ENCODE measurements around the gene TRAF3IP1. TPM values are rescaled to one million over a fixed set of nuclear protein-coding genes. Genes with fewer than 3 reads are reported as not detected.

The TRAF3IP1 gene
- total and polyA plus RNA-seq, 8 donors: 4.7 to 10.3 (median 6.9) TPM

GRCh38 chr2:238426568-238427434 is 106.5 kb downstream of the TRAF3IP1 start, which contains the start of gene ASB1:
Gene ASB1, plus strand, starts transcription at chr2:238426927. Its CDS starts 144 bp downstream, at chr2:238427071.
- peaks cover 8 to 16% (median 10%) of the 10 kb centered on the region in 3 donors for H3K4me1 ChIP-seq
- no peaks in the 10 kb centered on the region for H3K9me3 ChIP-seq
- H3K4me3 ChIP-seq: peak within 1 kb of the TSS; percentile 73 to 98 (median 91)
- peak; percentile 87 to 93 (median 92) for ATAC-seq
- 0 to 1% methylated on average over 87 to 104 of the region's 104 CpGs for WGBS, 2 donors
- intact Hi-C loops (cut with DNase I): loop anchor here in 1 of 3 donors (10.0 kb wide), 1 partner anchor 52 kb away; no protein-coding TSS in a partner anchor
- no peaks in the 10 kb centered on the region for H3K36me3 ChIP-seq
- no peaks in the 10 kb centered on the region for H3K27me3 ChIP-seq
- peak; percentile 52 to 90 (median 72) for DNase-seq
- H3K27ac ChIP-seq: peak within 1 kb of the TSS; percentile 77 to 87 (median 83)
- FAIRE-seq: no peak
- no peak for TF ChIP-seq CTCF (IDR thresholded peaks at IDR 0.05)

GRCh38 chr2:238427435-238428162 is 107.3 kb downstream of the TRAF3IP1 start:
- FAIRE-seq (no peak), ATAC-seq (peak in 3 of 4 donors; percentile 10 to 27 (median 17)), DNase-seq (no peak)
- H3K27ac ChIP-seq: peak overlapping the region; percentile 77 to 87 (median 83)
- no peak for TF ChIP-seq CTCF (IDR thresholded peaks at IDR 0.05)
- H3K27me3 ChIP-seq: no peaks in the 10 kb centered on the region
- WGBS, 2 donors: 6 to 8% methylated on average over 18 to 20 of the region's 20 CpGs
- peaks cover 8 to 16% (median 14%) of the 10 kb centered on the region in 3 donors for H3K4me1 ChIP-seq
- H3K36me3 ChIP-seq: no peaks in the 10 kb centered on the region
- intact Hi-C loops (cut with DNase I): loop anchor here in 1 of 3 donors (10.0 kb wide), 1 partner anchor 53 kb away; no protein-coding TSS in a partner anchor
- no peaks in the 10 kb centered on the region for H3K9me3 ChIP-seq
- H3K4me3 ChIP-seq: peak overlapping the region; percentile 73 to 98 (median 91)

- no peak for FAIRE-seq
- Histone ChIP-seq H3K27me3 (no peaks in the 10 kb centered on the region), H3K36me3 (peaks cover 0 to 5% (median 0%) of the 10 kb centered on the region in 3 donors), H3K4me1 (peaks cover 8 to 16% (median 14%) of the 10 kb centered on the region in 3 donors), H3K9me3 (no peaks in the 10 kb centered on the region), H3K4me3 (no peak overlapping the region), H3K27ac (no peak overlapping the region)
- intact Hi-C loops (cut with DNase I): loop anchor here in 1 of 3 donors (10.0 kb wide), 1 partner anchor 54 kb away; no protein-coding TSS in a partner anchor
- no peak for TF ChIP-seq CTCF (IDR thresholded peaks at IDR 0.05)
- WGBS, 2 donors: 95 to 96% methylated on average over 8 of the region's 8 CpGs
- DNase-seq: no peak
- no peak for ATAC-seq
These were observed 108.5 kb downstream of the TRAF3IP1 start for GRCh38 chr2:238428866-238429265.

- Histone ChIP-seq H3K4me1 (peaks cover 8 to 16% (median 14%) of the 10 kb centered on the region in 3 donors), H3K4me3 (no peak overlapping the region), H3K9me3 (no peaks in the 10 kb centered on the region), H3K27ac (no peak overlapping the region), H3K36me3 (peaks cover 0 to 21% (median 0%) of the 10 kb centered on the region in 3 donors), H3K27me3 (no peaks in the 10 kb centered on the region)
- no peak for TF ChIP-seq CTCF (IDR thresholded peaks at IDR 0.05)
- intact Hi-C loops (cut with DNase I): no loop called here
- 95 to 97% methylated on average over 6 of the region's 6 CpGs for WGBS, 2 donors
- no peak for DNase-seq
- no peak for ATAC-seq
- no peak for FAIRE-seq
These were observed 110.5 kb downstream of the TRAF3IP1 start for GRCh38 chr2:238430781-238431180.

Data from pancreas (tissue), 10 donors.